ENCODE data around the gene GPR141.

The GPR141 gene

GRCh38 chr7:37732888-37733287 lies 49.3 kb downstream of the GPR141 start:
- no peak for DNase-seq
- no peak for TF ChIP-seq CTCF (IDR thresholded peaks at IDR 0.05; ENCODE audit: low read depth, low read length)
- H3K4me3 ChIP-seq (ENCODE audit: low read depth, low read length): no peak overlapping the region
- H3K9me3 ChIP-seq: no peaks in the 10 kb centered on the region
- H3K36me3 ChIP-seq: no peaks in the 10 kb centered on the region
- H3K27me3 ChIP-seq: no peaks in the 10 kb centered on the region
- no peaks in the 10 kb centered on the region for H3K4me1 ChIP-seq

- DNase-seq: no peak
- no peaks in the 10 kb centered on the region for H3K4me1 ChIP-seq
- no peak overlapping the region for H3K4me3 ChIP-seq (ENCODE audit: low read depth, low read length)
- TF ChIP-seq CTCF (IDR thresholded peaks at IDR 0.05; ENCODE audit: low read depth, low read length): no peak
- H3K9me3 ChIP-seq: no peaks in the 10 kb centered on the region
- no peaks in the 10 kb centered on the region for H3K36me3 ChIP-seq
- no peaks in the 10 kb centered on the region for H3K27me3 ChIP-seq
Observed at GRCh38 chr7:37735196-37735595, 51.6 kb downstream of the GPR141 start.

GRCh38 chr7:37738321-37738720 lies 54.8 kb downstream of the GPR141 start:
- no peaks in the 10 kb centered on the region for H3K9me3 ChIP-seq
- H3K4me1 ChIP-seq: no peaks in the 10 kb centered on the region
- no peaks in the 10 kb centered on the region for H3K36me3 ChIP-seq
- H3K4me3 ChIP-seq (ENCODE audit: low read depth, low read length): no peak overlapping the region
- H3K27me3 ChIP-seq: no peaks in the 10 kb centered on the region
- no peak for TF ChIP-seq CTCF (IDR thresholded peaks at IDR 0.05; ENCODE audit: low read depth, low read length)
- no peak for DNase-seq

GRCh38 chr7:37740398-37740797 lies 56.8 kb downstream of the GPR141 start:
- Histone ChIP-seq H3K27me3 (no peaks in the 10 kb centered on the region), H3K4me3 (ENCODE audit: low read depth, low read length) (no peak overlapping the region), H3K4me1 (no peaks in the 10 kb centered on the region), H3K36me3 (no peaks in the 10 kb centered on the region), H3K9me3 (no peaks in the 10 kb centered on the region)
- no peak for DNase-seq
- no peak for TF ChIP-seq CTCF (IDR thresholded peaks at IDR 0.05; ENCODE audit: low read depth, low read length)

- no peak for TF ChIP-seq CTCF (IDR thresholded peaks at IDR 0.05; ENCODE audit: low read depth, low read length)
- DNase-seq: no peak
- Histone ChIP-seq H3K9me3 (no peaks in the 10 kb centered on the region), H3K36me3 (no peaks in the 10 kb centered on the region), H3K4me1 (no peaks in the 10 kb centered on the region), H3K4me3 (ENCODE audit: low read depth, low read length) (no peak overlapping the region), H3K27me3 (no peaks in the 10 kb centered on the region)
Observed at GRCh38 chr7:37741776-37742175, 58.2 kb downstream of the GPR141 start.

GRCh38 chr7:37751096-37751495 lies 67.5 kb downstream of the GPR141 start:
- Histone ChIP-seq H3K4me3 (ENCODE audit: low read depth, low read length) (no peak overlapping the region), H3K9me3 (no peaks in the 10 kb centered on the region), H3K27me3 (no peaks in the 10 kb centered on the region), H3K36me3 (no peaks in the 10 kb centered on the region), H3K4me1 (no peaks in the 10 kb centered on the region)
- DNase-seq: no peak
- TF ChIP-seq CTCF (IDR thresholded peaks at IDR 0.05; ENCODE audit: low read depth, low read length): no peak
